ENCODE results near the gene MCRIP2.

GRCh38 chr16:678858-679813 is 37.5 kb downstream of the MCRIP2 start:
- no peak for TF ChIP-seq POLR2A (IDR thresholded peaks at IDR 0.05)
- TF ChIP-seq, protein P1, sequence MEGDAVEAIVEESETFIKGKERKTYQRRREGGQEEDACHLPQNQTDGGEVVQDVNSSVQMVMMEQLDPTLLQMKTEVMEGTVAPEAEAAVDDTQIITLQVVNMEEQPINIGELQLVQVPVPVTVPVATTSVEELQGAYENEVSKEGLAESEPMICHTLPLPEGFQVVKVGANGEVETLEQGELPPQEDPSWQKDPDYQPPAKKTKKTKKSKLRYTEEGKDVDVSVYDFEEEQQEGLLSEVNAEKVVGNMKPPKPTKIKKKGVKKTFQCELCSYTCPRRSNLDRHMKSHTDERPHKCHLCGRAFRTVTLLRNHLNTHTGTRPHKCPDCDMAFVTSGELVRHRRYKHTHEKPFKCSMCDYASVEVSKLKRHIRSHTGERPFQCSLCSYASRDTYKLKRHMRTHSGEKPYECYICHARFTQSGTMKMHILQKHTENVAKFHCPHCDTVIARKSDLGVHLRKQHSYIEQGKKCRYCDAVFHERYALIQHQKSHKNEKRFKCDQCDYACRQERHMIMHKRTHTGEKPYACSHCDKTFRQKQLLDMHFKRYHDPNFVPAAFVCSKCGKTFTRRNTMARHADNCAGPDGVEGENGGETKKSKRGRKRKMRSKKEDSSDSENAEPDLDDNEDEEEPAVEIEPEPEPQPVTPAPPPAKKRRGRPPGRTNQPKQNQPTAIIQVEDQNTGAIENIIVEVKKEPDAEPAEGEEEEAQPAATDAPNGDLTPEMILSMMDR (IDR thresholded peaks at IDR 0.05), result no peak
